GM18867 (cell line): ENCODE results near the gene IL17D.
"Not testable (repeated sequence)": the region's sequence is repeated elsewhere in the genome, so short reads cannot be mapped to it uniquely, and the experiment has no call there.

Experiments
- ATAC-seq: cut with Tn5 transposase; IDR thresholded peaks from one replicate; pipeline ENCODE4 v1.9.1; 2021; ENCODE audit warnings: mild to moderate bottlenecking, moderate library complexity; ENCODE audit not compliant: unreplicated experiment

Gene IL17D

GRCh38 chr13:20702915-20703779, at the start of gene IL17D:
IL17D (plus strand) TSS chr13:20703699; CDS start chr13:20704002, 303 bp downstream.
- ATAC-seq = peak; percentile 35

GRCh38 chr13:20654156-20654555, 49.3 kb upstream of the IL17D start:
- no peak for ATAC-seq

- no peak for ATAC-seq
These were observed 45.0 kb upstream of the IL17D start for GRCh38 chr13:20658451-20659040.

GRCh38 chr13:20664351-20664750, 39.1 kb upstream of the IL17D start:
- ATAC-seq = no peak

- ATAC-seq = no peak
These were observed 36.6 kb upstream of the IL17D start for GRCh38 chr13:20666948-20667347.

GRCh38 chr13:20667857-20668437, 35.6 kb upstream of the IL17D start:
- no peak for ATAC-seq

GRCh38 chr13:20669162-20669561, 34.3 kb upstream of the IL17D start:
- peak; percentile 89 for ATAC-seq

- ATAC-seq = no peak
These were observed 31.7 kb upstream of the IL17D start for GRCh38 chr13:20671789-20672188.

- ATAC-seq = no peak
These were observed 30.7 kb upstream of the IL17D start for GRCh38 chr13:20672772-20673171.

GRCh38 chr13:20673715-20674114, 29.8 kb upstream of the IL17D start:
- ATAC-seq = no peak

- ATAC-seq = no peak
These were observed 27.3 kb upstream of the IL17D start for GRCh38 chr13:20676213-20676612.

- ATAC-seq = not testable (repeated sequence)
These were observed 24.9 kb upstream of the IL17D start for GRCh38 chr13:20678606-20679005.

GRCh38 chr13:20679879-20680278, 23.6 kb upstream of the IL17D start:
- no peak for ATAC-seq

GRCh38 chr13:20680416-20681080, 23.0 kb upstream of the IL17D start:
- no peak for ATAC-seq

GRCh38 chr13:20681481-20681880, 22.0 kb upstream of the IL17D start:
- ATAC-seq = not testable (repeated sequence)

GRCh38 chr13:20682061-20682460, 21.4 kb upstream of the IL17D start:
- ATAC-seq = no peak

GRCh38 chr13:20684041-20684440, 19.5 kb upstream of the IL17D start:
- ATAC-seq = no peak

GRCh38 chr13:20684546-20684945, 19.0 kb upstream of the IL17D start:
- no peak for ATAC-seq

- no peak for ATAC-seq
These were observed 18.4 kb upstream of the IL17D start for GRCh38 chr13:20685092-20685491.

GRCh38 chr13:20686167-20686566, 17.3 kb upstream of the IL17D start:
- no peak for ATAC-seq

GRCh38 chr13:20686863-20687579, 16.5 kb upstream of the IL17D start:
- ATAC-seq = no peak
